ENCODE data around the gene GNAL.

GNAL gene

DNA sequence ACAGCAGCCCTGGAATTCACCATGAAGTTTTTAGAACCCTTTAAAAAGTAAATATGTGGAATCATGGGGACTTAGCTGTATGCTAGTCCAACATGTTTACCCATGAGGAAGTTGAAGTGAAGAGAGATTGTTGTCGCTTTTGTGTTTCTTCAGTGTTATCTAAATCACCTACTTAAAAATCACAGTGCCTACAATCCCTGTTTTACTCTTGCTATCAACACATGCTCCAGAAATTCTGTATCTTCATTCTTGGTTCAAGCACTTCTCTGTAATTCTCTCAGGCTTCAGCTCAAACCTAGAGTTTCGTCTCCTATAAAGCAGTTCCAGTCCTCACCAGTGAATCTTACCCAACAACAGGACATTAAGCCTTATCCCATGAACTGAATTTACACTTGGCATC, 131.6 kb downstream of the GNAL start:
- TF ChIP-seq, protein P1, sequence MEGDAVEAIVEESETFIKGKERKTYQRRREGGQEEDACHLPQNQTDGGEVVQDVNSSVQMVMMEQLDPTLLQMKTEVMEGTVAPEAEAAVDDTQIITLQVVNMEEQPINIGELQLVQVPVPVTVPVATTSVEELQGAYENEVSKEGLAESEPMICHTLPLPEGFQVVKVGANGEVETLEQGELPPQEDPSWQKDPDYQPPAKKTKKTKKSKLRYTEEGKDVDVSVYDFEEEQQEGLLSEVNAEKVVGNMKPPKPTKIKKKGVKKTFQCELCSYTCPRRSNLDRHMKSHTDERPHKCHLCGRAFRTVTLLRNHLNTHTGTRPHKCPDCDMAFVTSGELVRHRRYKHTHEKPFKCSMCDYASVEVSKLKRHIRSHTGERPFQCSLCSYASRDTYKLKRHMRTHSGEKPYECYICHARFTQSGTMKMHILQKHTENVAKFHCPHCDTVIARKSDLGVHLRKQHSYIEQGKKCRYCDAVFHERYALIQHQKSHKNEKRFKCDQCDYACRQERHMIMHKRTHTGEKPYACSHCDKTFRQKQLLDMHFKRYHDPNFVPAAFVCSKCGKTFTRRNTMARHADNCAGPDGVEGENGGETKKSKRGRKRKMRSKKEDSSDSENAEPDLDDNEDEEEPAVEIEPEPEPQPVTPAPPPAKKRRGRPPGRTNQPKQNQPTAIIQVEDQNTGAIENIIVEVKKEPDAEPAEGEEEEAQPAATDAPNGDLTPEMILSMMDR (IDR thresholded peaks at IDR 0.05; ENCODE audit: low read depth, low read length): no peak
- no peak for DNase-seq (ENCODE audit: extremely low read depth, low read depth)

DNA sequence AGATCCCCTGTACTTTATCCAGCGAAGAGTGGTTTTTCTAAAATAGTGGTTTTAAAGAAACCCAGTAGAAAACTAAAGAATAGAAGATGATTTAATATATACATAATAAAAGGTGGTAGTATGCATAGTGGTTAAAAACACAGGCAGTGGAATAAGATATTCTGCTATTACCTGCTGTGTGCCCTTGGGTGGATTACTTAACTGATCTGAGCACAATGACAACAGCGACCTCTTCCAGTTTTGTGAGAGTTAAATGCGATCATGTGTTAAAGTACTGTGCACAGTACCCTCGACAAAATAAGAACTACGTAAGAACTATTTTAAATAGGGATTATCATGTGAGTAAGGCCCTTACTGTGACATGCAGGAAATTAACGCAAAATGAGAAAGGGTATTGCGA, 132.1 kb downstream of the GNAL start:
- TF ChIP-seq, protein P1 (IDR thresholded peaks at IDR 0.05; ENCODE audit: low read depth, low read length): no peak
- DNase-seq (ENCODE audit: extremely low read depth, low read depth): no peak

DNA sequence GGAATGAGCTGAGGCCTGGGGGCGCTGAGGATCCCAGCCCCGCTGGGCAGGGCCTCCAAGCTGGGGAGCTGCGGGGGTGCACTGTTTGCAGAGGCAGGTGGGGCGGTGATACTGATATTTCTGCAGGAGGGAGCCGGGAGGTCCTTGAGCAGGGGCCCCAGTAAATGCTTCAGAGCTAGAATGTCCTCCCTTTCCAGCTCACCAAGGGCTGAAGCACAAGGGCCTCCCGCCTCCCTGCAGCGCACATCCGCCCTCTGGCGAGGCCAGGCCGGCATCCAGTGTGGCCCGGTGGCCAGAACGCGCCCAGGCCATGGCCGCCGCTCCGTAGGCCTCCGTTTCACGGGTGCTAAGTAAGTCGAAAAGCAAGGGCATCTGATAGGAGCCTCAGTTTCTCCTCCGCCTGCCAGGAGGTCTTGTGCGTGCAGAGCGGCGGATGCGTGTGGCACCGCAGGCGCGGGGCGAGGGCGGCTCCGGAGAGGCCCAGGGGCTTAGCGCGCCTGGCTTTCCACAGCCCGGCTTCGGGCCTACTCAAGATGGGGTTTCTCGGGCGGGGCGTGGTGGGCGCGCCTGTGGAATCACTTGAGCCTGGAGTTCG, 132.7 kb downstream of the GNAL start:
- DNase-seq (ENCODE audit: extremely low read depth, low read depth): no peak
- TF ChIP-seq, protein P1 (IDR thresholded peaks at IDR 0.05; ENCODE audit: low read depth, low read length): no peak

DNA sequence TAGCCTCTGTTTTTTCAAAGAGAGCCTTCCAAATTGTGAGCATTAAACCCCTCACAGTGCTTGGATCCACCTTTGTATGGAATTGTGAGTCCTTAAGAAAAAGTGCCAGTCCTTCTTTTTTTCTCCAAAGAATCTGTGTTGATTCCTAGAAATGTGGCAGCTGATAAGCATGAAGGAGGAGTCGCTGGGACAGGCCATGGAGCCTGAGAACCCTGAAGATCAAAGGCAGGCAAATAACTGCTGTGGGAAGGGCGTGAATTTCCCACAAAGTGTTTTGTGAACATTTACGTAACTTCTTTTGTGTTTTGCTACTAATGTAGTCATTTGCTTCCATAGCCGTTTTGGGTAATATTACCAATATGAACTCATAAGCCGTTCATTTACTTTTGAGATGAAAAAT, 134.5 kb downstream of the GNAL start:
- TF ChIP-seq, protein P1 (IDR thresholded peaks at IDR 0.05; ENCODE audit: low read depth, low read length): no peak
- DNase-seq (ENCODE audit: extremely low read depth, low read depth): no peak

DNA sequence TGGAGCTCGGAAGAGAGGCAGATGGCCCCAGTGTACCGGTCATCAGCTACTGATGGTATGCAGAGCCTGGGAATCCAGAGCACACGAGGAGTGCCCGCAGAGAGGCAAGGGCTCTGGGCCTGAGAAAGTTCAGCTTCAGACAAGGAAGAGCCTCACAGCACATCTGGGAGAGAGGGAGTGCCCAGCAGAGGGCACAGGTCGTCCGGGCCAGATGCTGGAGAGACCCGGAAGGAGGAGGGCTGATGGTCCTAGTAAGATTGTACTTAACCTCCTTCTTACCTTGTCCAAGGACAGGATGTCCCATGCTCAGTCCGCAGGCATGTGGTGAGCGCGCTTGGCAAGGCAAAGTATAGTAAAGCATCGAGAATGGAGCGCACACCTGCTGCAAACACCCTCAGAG, 137.8 kb downstream of the GNAL start:
- TF ChIP-seq, protein P1 (IDR thresholded peaks at IDR 0.05; ENCODE audit: low read depth, low read length): no peak; the same call in 1 of the 2 replicates
- no peak for DNase-seq (ENCODE audit: extremely low read depth, low read depth)

DNA sequence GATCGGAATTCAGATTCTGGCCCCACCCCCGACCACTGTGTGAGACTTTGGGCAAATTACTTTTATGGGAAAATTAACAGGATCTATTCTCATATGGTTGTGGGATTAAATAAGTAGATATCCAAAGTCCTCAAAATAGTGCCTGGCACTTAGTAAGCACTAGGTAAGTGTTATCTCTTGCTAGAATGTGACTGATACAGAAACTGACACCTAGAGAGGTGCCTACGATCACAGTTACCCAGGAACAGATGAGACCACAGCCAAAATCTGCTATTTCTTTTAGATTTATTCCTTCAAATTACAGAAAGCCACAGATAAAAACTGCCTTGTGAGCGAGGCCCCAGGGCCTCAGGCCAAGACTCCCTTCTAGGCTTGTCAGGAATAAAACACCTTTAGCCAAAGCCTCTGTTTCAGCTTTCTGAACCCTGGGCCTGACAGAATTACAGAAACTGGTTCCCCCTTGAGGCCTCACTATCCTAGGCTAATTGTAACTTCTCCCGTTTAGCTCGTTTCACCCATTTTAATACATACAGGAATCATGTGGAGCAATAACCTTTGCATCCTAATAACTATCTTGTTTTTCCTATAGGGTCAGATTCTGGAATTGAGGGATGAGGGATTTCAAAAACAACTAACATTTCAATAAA, 139.8 kb downstream of the GNAL start:
- TF ChIP-seq, protein P1 (IDR thresholded peaks at IDR 0.05; ENCODE audit: low read depth, low read length): no peak
- no peak for DNase-seq (ENCODE audit: extremely low read depth, low read depth)

DNA sequence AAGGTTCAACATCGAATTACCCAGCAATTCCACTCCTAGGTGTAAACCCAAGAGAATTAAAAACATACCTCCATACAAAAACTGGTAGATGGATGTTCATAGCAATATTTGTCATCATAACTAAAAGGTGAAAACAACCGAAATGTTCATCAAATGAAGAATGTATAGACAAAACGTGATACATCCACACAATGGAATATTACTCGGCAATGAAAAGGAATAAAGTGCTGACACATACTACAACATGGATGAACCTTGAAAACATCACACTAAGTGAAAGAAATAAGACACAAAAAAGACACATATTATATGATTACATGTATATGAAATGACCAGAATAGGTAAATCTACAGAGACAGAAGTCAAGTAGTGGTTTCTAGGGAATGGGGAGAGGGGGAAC, 141.5 kb downstream of the GNAL start:
- DNase-seq (ENCODE audit: extremely low read depth, low read depth): no peak
- TF ChIP-seq, protein P1 (IDR thresholded peaks at IDR 0.05; ENCODE audit: low read depth, low read length): no peak
